GM23338 (cell line): Measurements from ENCODE around the gene VWDE. TPM values are rescaled to one million over a fixed set of nuclear protein-coding genes. Genes with fewer than 3 reads are reported as not detected.

Experiments used
- ATAC-seq: fragments of 200-7000 bp; cut with Tn5 transposase; 3 replicates; pipeline ENCODE4 v1.9.1; 2020
- DNase-seq: peaks from one replicate; pipeline ENCODE4 v3.0.0-alpha.2; 2015; ENCODE audit warnings: low spot score
- H2AFZ ChIP-seq: fragments of 200-600 bp; sonication (generic); 2 replicates; pipeline ENCODE4 v1.8.0; 2016; ENCODE audit warnings: antibody characterized with exemption, mild to moderate bottlenecking, moderate library complexity
- H3F3A ChIP-seq: fragments of 200-600 bp; sonication (generic); replicated peaks from 2 replicates; pipeline ENCODE4 v1.8.0; 2017; ENCODE audit warnings: antibody characterized with exemption, mixed run types, low read depth
- H3K27ac ChIP-seq: fragments of 200-600 bp; sonication (generic); 2 replicates; pipeline ENCODE4 v1.6.1; 2016; ENCODE audit warnings: low read depth
- H3K27me3 ChIP-seq: fragments of 200-600 bp; sonication (generic); 2 replicates; pipeline ENCODE4 v1.8.0; 2016; ENCODE audit warnings: mild to moderate bottlenecking, mixed run types, moderate library complexity; ENCODE audit not compliant: insufficient read depth
- H3K36me3 ChIP-seq: fragments of 200-600 bp; sonication (generic); 2 replicates; pipeline ENCODE4 v1.8.0; 2016; ENCODE audit warnings: mild to moderate bottlenecking; ENCODE audit not compliant: insufficient read depth
- H3K4me1 ChIP-seq: fragments of 200-600 bp; sonication (generic); 2 replicates; pipeline ENCODE4 v1.8.0; 2016; ENCODE audit warnings: mild to moderate bottlenecking, moderate library complexity; ENCODE audit not compliant: insufficient read depth
- H3K4me2 ChIP-seq: fragments of 200-600 bp; sonication (generic); 2 replicates; pipeline ENCODE4 v1.7.1; 2017; ENCODE audit warnings: mixed run types
- H3K4me3 ChIP-seq: fragments of 200-600 bp; sonication (generic); 2 replicates; pipeline ENCODE4 v1.6.1; 2016; ENCODE audit warnings: mixed run types
- H3K79me2 ChIP-seq: fragments of 200-600 bp; sonication (generic); replicated peaks from 2 replicates; pipeline ENCODE4 v1.8.0; 2017; ENCODE audit warnings: mild to moderate bottlenecking; ENCODE audit not compliant: insufficient read depth
- H3K9me2 ChIP-seq: fragments of 200-600 bp; sonication (generic); 2 replicates; pipeline ENCODE4 v1.8.0; 2017; ENCODE audit not compliant: insufficient read depth
- H4K20me1 ChIP-seq: fragments of 200-600 bp; sonication (generic); replicated peaks from 2 replicates; pipeline ENCODE4 v1.8.0; 2017; ENCODE audit warnings: mild to moderate bottlenecking; ENCODE audit not compliant: insufficient read depth
- H3K27ac Mint-ChIP-seq: 2 replicates; pipeline ENCODE4 v1.8.0; 2020; ENCODE audit warnings: inconsistent platforms, mild to moderate bottlenecking, moderate library complexity, mixed read lengths
- H3K27me3 Mint-ChIP-seq: 3 replicates; pipeline ENCODE4 v1.8.0; 2022; ENCODE audit warnings: low read depth, mild to moderate bottlenecking, moderate library complexity, mixed read lengths, inconsistent platforms; ENCODE audit not compliant: insufficient read depth, poor library complexity
- H3K36me3 Mint-ChIP-seq: 3 replicates; pipeline ENCODE4 v1.8.0; 2021; ENCODE audit warnings: low read depth, mild to moderate bottlenecking, inconsistent platforms, moderate library complexity, mixed read lengths
- H3K4me1 Mint-ChIP-seq: 3 replicates; pipeline ENCODE4 v1.8.0; 2020; ENCODE audit warnings: mild to moderate bottlenecking, inconsistent platforms, mixed read lengths
- H3K4me3 Mint-ChIP-seq: 3 replicates; pipeline ENCODE4 v1.8.0; 2021; ENCODE audit warnings: moderate library complexity, mild to moderate bottlenecking, inconsistent platforms, mixed read lengths
- H3K9me3 Mint-ChIP-seq: 3 replicates; pipeline ENCODE4 v1.8.0; 2020; ENCODE audit warnings: moderate library complexity, mild to moderate bottlenecking, inconsistent platforms, mixed read lengths
- CREB1 ChIP-seq: fragments of 250-450 bp; sonication (Bioruptor Pico); IDR thresholded peaks from 2 replicates; pipeline ENCODE4 v1.5.0; 2020; ENCODE audit warnings: low read depth, mild to moderate bottlenecking, moderate library complexity
- EZH2 ChIP-seq: fragments of 200-600 bp; sonication (generic); IDR thresholded peaks from one replicate; pipeline ENCODE4 v1.8.0; 2017; ENCODE audit warnings: antibody characterized with exemption, mild to moderate bottlenecking, low read depth; ENCODE audit not compliant: unreplicated experiment
- EZH2phosphoT487 ChIP-seq: fragments of 200-600 bp; sonication (generic); IDR thresholded peaks from one replicate; pipeline ENCODE4 v1.8.1; 2018; ENCODE audit warnings: antibody characterized with exemption; ENCODE audit not compliant: unreplicated experiment
- JUNB ChIP-seq: IDR thresholded peaks from one replicate; pipeline ENCODE4 v1.6.1; 2016; ENCODE audit warnings: antibody characterized with exemption; ENCODE audit not compliant: unreplicated experiment
- NANOG ChIP-seq: IDR thresholded peaks from 2 replicates; pipeline ENCODE4 v1.6.1; 2016; ENCODE audit warnings: antibody characterized with exemption, borderline replicate concordance
- STAT1 ChIP-seq: IDR thresholded peaks from one replicate; pipeline ENCODE4 v1.6.1; 2016; ENCODE audit warnings: antibody characterized with exemption; ENCODE audit not compliant: unreplicated experiment
- ZNF114 ChIP-seq: fragments of 250-450 bp; sonication (Bioruptor Pico); IDR thresholded peaks from 2 replicates; pipeline ENCODE4 v1.5.0; 2020; ENCODE audit warnings: mild to moderate bottlenecking, moderate library complexity
- polyA plus RNA-seq: library from polyadenylated mRNA; unstranded; fragments of >200 nt; fragmentation: Nextera tagmentation; extraction: Ambion mirVana; gene quantifications from 2 replicates; pipeline ENCODE4 v1.2.1, GENCODE V29; 2016
- total RNA-seq: library from RNA; depleted of rRNA; stranded (reverse); fragments of >200 nt; shearing (Covaris generic); gene quantifications from 2 replicates; pipeline ENCODE4 v1.2.3, GENCODE V29; 2014
- TF ChIP-seq, protein P1 (sequence below): IDR thresholded peaks from one replicate; pipeline ENCODE4 v1.6.1; 2018; ENCODE audit warnings: antibody characterized with exemption; ENCODE audit not compliant: unreplicated experiment
- TF ChIP-seq, protein P2 (sequence below): IDR thresholded peaks from 2 replicates; pipeline ENCODE4 v1.6.1; 2016; ENCODE audit warnings: antibody characterized with exemption

Gene VWDE
- total and polyA plus RNA-seq, 2 experiments from 2014 or later = 24.6 to 45.5 TPM

DNA sequence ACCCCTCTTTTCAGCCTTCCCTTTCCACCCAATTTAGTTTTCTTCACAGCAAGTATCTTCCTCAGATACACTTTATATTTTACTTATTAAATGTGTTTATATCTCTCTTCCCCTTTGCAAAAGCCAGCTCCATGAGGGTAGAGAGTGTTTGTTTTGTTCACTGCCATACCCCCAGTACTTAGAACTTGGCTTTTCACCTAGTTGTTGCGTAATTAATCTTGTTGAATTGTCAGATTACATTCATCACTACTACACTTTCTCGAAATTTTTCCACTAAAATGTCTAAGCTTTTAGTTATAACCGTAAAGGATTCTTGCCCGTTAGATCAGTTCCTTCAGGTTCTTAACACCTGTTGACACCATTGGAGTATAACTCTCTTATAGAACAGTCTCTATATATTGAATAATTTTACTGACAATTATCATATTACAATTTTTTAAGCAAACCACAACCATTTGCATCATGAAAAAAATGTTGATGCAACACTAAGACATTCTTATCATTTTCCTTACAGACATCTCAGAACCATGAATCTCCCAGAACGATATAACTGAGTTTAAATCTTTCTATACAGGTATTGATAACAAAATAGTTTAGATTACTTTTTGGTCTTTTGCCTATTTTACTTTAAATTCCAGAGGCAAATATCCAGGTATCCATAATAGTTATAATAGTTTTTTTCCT, 29.9 kb downstream of the VWDE start:
- no peak for ATAC-seq

DNA sequence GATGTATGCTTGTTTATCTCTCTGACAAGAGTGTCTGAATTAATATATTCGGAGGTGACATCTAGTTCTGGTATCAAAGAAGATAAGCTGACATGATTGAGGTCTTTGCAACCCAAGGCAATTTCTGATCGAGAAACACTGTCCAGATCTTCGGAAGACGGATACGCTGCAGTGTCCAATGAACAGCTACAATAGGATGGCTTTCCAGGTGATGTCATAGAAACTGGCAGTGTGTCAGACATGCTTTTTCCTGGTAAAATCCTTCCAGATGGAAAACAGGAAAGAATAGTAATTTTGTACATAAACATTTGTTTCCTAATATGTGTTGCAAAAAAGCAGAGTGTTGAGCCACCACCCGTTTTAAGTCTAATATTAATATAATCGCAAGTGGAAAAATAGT, 33.4 kb downstream of the VWDE start:
- DNase-seq = no peak
- Histone ChIP-seq H3K4me1 (no peaks in the 10 kb centered on the region), H3K79me2 (no peaks in the 10 kb centered on the region), H3K27ac (no peak overlapping the region), H2AFZ (no peak overlapping the region), H3K27me3 (no peaks in the 10 kb centered on the region), H3K9me2 (no peaks in the 10 kb centered on the region), H3K4me3 (no peak overlapping the region), H3F3A (no peaks in the 10 kb centered on the region), H3K4me2 (no peak overlapping the region), H3K36me3 (peaks cover 11% of the 10 kb centered on the region), H4K20me1 (no peaks in the 10 kb centered on the region)
- no peaks in the 10 kb centered on the region for H3K27me3 Mint-ChIP-seq
- H3K36me3 Mint-ChIP-seq = peaks cover 25% of the 10 kb centered on the region
- no peaks in the 10 kb centered on the region; the same call in 2 of the 3 replicates for H3K9me3 Mint-ChIP-seq
- H3K4me3 Mint-ChIP-seq = no peak overlapping the region
- ATAC-seq = no peak
- H3K27ac Mint-ChIP-seq = no peak overlapping the region
- no peak for TF ChIP-seq STAT1
- no peak for TF ChIP-seq JUNB
- TF ChIP-seq CREB1 (CRISPR knock-in tag) = no peak
- no peak for TF ChIP-seq EZH2phosphoT487
- TF ChIP-seq, protein P1, sequence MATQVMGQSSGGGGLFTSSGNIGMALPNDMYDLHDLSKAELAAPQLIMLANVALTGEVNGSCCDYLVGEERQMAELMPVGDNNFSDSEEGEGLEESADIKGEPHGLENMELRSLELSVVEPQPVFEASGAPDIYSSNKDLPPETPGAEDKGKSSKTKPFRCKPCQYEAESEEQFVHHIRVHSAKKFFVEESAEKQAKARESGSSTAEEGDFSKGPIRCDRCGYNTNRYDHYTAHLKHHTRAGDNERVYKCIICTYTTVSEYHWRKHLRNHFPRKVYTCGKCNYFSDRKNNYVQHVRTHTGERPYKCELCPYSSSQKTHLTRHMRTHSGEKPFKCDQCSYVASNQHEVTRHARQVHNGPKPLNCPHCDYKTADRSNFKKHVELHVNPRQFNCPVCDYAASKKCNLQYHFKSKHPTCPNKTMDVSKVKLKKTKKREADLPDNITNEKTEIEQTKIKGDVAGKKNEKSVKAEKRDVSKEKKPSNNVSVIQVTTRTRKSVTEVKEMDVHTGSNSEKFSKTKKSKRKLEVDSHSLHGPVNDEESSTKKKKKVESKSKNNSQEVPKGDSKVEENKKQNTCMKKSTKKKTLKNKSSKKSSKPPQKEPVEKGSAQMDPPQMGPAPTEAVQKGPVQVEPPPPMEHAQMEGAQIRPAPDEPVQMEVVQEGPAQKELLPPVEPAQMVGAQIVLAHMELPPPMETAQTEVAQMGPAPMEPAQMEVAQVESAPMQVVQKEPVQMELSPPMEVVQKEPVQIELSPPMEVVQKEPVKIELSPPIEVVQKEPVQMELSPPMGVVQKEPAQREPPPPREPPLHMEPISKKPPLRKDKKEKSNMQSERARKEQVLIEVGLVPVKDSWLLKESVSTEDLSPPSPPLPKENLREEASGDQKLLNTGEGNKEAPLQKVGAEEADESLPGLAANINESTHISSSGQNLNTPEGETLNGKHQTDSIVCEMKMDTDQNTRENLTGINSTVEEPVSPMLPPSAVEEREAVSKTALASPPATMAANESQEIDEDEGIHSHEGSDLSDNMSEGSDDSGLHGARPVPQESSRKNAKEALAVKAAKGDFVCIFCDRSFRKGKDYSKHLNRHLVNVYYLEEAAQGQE = no peak
- H3K4me1 Mint-ChIP-seq = no peaks in the 10 kb centered on the region

More for the DNA sequence above, 29.9 kb downstream of the VWDE start:
- no peaks in the 10 kb centered on the region for H3K9me2 ChIP-seq
- no peak overlapping the region for H2AFZ ChIP-seq
- H3K27ac ChIP-seq = no peak overlapping the region; the same call in 1 of the 2 replicates
- no peaks in the 10 kb centered on the region for H3F3A ChIP-seq
- H3K4me3 Mint-ChIP-seq = no peak overlapping the region
- no peaks in the 10 kb centered on the region for H3K27me3 ChIP-seq
- H3K4me1 Mint-ChIP-seq = no peaks in the 10 kb centered on the region
- no peak overlapping the region for H3K4me3 ChIP-seq
- peaks cover 31% of the 10 kb centered on the region for H3K36me3 Mint-ChIP-seq
- no peaks in the 10 kb centered on the region for H4K20me1 ChIP-seq
- no peaks in the 10 kb centered on the region for H3K27me3 Mint-ChIP-seq
- H3K27ac Mint-ChIP-seq = no peak overlapping the region
- peaks cover 14% of the 10 kb centered on the region for H3K36me3 ChIP-seq
- no peaks in the 10 kb centered on the region for H3K4me1 ChIP-seq
- no peaks in the 10 kb centered on the region; the same call in 2 of the 3 replicates for H3K9me3 Mint-ChIP-seq
- no peak for DNase-seq
- TF ChIP-seq NANOG (no peak), EZH2 (no peak), STAT1 (no peak), CREB1 (CRISPR knock-in tag) (no peak), EZH2phosphoT487 (no peak), ZNF114 (CRISPR knock-in tag) (no peak)
- TF ChIP-seq, protein P2, sequence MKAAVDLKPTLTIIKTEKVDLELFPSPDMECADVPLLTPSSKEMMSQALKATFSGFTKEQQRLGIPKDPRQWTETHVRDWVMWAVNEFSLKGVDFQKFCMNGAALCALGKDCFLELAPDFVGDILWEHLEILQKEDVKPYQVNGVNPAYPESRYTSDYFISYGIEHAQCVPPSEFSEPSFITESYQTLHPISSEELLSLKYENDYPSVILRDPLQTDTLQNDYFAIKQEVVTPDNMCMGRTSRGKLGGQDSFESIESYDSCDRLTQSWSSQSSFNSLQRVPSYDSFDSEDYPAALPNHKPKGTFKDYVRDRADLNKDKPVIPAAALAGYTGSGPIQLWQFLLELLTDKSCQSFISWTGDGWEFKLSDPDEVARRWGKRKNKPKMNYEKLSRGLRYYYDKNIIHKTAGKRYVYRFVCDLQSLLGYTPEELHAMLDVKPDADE = no peak
- TF ChIP-seq, protein P1 = no peak
- H3K79me2 ChIP-seq = no peaks in the 10 kb centered on the region
- no peak overlapping the region for H3K4me2 ChIP-seq
